PFSK-1 (cell line): ENCODE data around the gene ABI2.

ENCODE experiments used
- REST ChIP-seq, 2 experiments: IDR thresholded peaks; 2 replicates each; pipeline versions ENCODE4 v1.6.1 to v1.8.0; 2011 to 2012; ENCODE audit warnings: low read depth in 2 of 2, low read length in 2 of 2, control low read depth in 1 of 2, inconsistent platforms in 1 of 2, mild to moderate bottlenecking in 1 of 2, moderate library complexity in 1 of 2; ENCODE audit not compliant: insufficient read depth in 1 of 2
- TAF1 ChIP-seq: IDR thresholded peaks from 2 replicates; pipeline ENCODE4 v1.6.1; 2012; ENCODE audit warnings: low read length, control low read depth, borderline replicate concordance; ENCODE audit not compliant: insufficient read depth

- TF ChIP-seq TAF1: no peak
- TF ChIP-seq REST (IDR thresholded peaks at IDR 0.05; ENCODE audit: insufficient read depth in 1 of 2, low read depth in 2 of 2, low read length in 2 of 2): no peak
Measured at GRCh38 chr2:203396667-203397066, 68.5 kb downstream of the ABI2 start.
